ENCODE results near the gene GPATCH4.
"Not testable (repeated sequence)": the region's sequence is repeated elsewhere in the genome, so short reads cannot be mapped to it uniquely, and the experiment has no call there.

The GPATCH4 gene

GRCh38 chr1:156627313-156627880 is 26.1 kb upstream of the GPATCH4 start:
- peak; percentile 12 for DNase-seq (ENCODE audit: low read depth, low spot score)

- no peak for DNase-seq (ENCODE audit: low read depth, low spot score)
These were observed 24.8 kb upstream of the GPATCH4 start for GRCh38 chr1:156626079-156626438.

- no peak for DNase-seq (ENCODE audit: low read depth, low spot score)
These were observed 24.3 kb upstream of the GPATCH4 start for GRCh38 chr1:156625436-156626078.

- no peak for DNase-seq (ENCODE audit: low read depth, low spot score)
These were observed 23.6 kb upstream of the GPATCH4 start for GRCh38 chr1:156624814-156625435.

- no peak for DNase-seq (ENCODE audit: low read depth, low spot score)
These were observed 22.9 kb upstream of the GPATCH4 start for GRCh38 chr1:156623946-156624813.

- no peak for DNase-seq (ENCODE audit: low read depth, low spot score)
These were observed 21.5 kb upstream of the GPATCH4 start for GRCh38 chr1:156622581-156623297.

- no peak for DNase-seq (ENCODE audit: low read depth, low spot score)
These were observed 18.3 kb upstream of the GPATCH4 start for GRCh38 chr1:156619582-156619955.

GRCh38 chr1:156618853-156619581 is 17.7 kb upstream of the GPATCH4 start, which contains the start of gene HAPLN2:
HAPLN2 (plus strand) TSS chr1:156619415; CDS start chr1:156623491, 4,076 bp downstream.
- DNase-seq (ENCODE audit: low read depth, low spot score): no peak

- no peak for DNase-seq (ENCODE audit: low read depth, low spot score)
These were observed 15.2 kb upstream of the GPATCH4 start for GRCh38 chr1:156616463-156616862.

- no peak for DNase-seq (ENCODE audit: low read depth, low spot score)
These were observed 14.7 kb upstream of the GPATCH4 start for GRCh38 chr1:156615946-156616345.

GRCh38 chr1:156612666-156613065 is 11.4 kb upstream of the GPATCH4 start:
- no peak for DNase-seq (ENCODE audit: low read depth, low spot score)

- DNase-seq (ENCODE audit: low read depth, low spot score): not testable (repeated sequence)
These were observed 8.8 kb upstream of the GPATCH4 start for GRCh38 chr1:156610072-156610471.

GRCh38 chr1:156608981-156609380 is 7.7 kb upstream of the GPATCH4 start:
- no peak for DNase-seq (ENCODE audit: low read depth, low spot score)

- DNase-seq (ENCODE audit: low read depth, low spot score): no peak
These were observed 6.9 kb upstream of the GPATCH4 start for GRCh38 chr1:156608036-156608674.

- not testable (repeated sequence) for DNase-seq (ENCODE audit: low read depth, low spot score)
These were observed 6.1 kb upstream of the GPATCH4 start for GRCh38 chr1:156607344-156607743.

GRCh38 chr1:156602557-156602993 is 1.3 kb upstream of the GPATCH4 start:
- no peak for DNase-seq (ENCODE audit: low read depth, low spot score)

- DNase-seq (ENCODE audit: low read depth, low spot score): no peak
These were observed 613 bp upstream of the GPATCH4 start for GRCh38 chr1:156601892-156602291.

- no peak for DNase-seq (ENCODE audit: low read depth, low spot score)
These were observed 552 bp downstream of the GPATCH4 start for GRCh38 chr1:156600733-156601121.

GRCh38 chr1:156599811-156600210 is 1.5 kb downstream of the GPATCH4 start:
- DNase-seq (ENCODE audit: low read depth, low spot score): no peak

- DNase-seq (ENCODE audit: low read depth, low spot score): no peak
These were observed 2.4 kb downstream of the GPATCH4 start for GRCh38 chr1:156598731-156599432.
